ENCODE results near the gene MGRN1.
A peak's percentile ranks its signal among the peaks of the same experiment; 100 is the strongest.

Gene MGRN1

DNA sequence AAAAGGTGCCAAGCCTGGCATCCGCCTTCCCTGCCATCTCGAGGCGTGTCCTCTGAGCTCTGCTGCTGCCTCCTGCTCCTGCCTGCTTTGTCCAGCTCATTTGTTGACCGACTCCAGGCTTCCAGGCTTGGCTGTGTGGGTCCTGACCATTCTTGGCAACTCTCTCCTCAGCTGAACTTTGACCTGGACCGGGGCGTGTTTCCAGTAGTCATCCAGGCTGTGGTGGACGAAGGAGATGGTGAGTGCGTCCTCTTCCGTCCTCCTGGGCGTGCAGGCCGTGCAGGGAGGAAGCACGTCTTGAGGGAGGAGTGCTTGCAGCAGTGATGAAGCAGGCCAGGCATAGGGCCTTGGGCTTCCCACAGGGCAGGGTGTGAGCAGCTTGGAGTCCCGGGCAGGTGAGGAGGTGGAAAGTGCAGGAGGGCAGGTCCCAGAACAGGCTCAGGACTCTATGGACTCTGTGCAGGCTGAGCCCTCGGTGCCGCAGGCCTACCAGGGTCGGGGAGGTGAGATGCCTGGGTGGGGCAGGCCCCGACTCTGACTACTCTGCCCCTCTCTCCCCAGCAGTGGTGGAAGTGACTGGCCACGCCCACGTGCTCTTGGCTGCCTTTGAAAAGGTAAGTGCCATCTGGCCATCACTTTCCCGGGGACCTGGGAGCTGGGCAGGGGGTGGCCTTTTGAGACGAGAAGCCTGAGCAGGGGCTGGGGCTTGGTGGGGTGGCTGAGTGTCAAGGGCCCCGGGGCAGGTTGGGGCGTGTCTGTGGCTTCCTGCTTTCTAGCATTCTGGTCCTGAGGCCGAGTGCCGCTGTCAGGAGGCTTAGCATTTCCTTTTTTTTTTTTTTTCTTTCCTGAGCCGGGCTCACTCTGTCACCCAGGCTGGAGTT lies 40.2 kb downstream of the MGRN1 start:
- Histone ChIP-seq H3K27me3 (ENCODE audit: insufficient read depth, low read depth, severe bottlenecking) (no peaks in the 10 kb centered on the region), H3K36me3 (peaks cover 45% of the 10 kb centered on the region), H3K27ac (peak overlapping the region; percentile 45), H3K9me3 (ENCODE audit: severe bottlenecking) (no peaks in the 10 kb centered on the region), H3K4me3 (ENCODE audit: low read depth, low read length) (no peak overlapping the region)
- DNase-seq: peak; percentile 80
- no peak for TF ChIP-seq CTCF (IDR thresholded peaks at IDR 0.05; ENCODE audit: low read depth, low read length)

DNA sequence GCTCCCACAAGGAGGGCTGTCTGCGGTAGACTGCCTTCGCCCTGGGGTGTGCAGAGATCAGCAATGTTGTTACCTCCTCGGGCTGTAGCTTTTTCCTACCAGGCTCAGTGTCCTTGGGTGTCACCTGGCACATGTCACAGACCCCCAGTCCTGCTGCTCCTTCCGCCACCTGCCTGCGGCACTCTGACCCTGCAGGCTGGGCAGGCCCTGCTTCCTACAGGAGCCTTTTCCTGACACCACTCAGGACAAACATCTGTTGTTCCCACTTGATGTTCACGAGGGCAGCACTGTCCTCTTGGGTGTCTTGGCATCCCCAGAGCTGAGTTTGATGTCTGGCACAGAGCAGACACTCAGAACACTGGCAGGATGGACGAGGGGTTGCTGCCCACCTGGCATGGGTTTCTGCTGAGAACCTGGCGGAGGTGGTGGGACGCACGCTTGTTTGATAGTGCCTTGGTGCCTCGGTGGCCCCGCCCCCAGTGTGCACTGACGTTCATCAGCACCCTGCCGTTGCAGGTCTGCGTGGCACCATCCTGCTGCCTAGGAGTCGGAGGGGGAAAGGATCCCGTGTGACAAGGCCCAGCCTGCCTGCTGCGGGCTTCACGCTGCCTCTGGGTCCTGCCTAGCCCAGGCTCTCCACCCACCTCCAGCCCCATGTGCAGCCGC lies 42.0 kb downstream of the MGRN1 start:
- no peak overlapping the region; the same call in 1 of the 2 replicates for H3K27ac ChIP-seq
- no peak; the same call in 1 of the 2 replicates for TF ChIP-seq CTCF (IDR thresholded peaks at IDR 0.05; ENCODE audit: low read depth, low read length)
- H3K36me3 ChIP-seq: peaks cover 52% of the 10 kb centered on the region
- no peak for DNase-seq
- no peaks in the 10 kb centered on the region for H3K9me3 ChIP-seq (ENCODE audit: severe bottlenecking)
- no peak overlapping the region for H3K4me3 ChIP-seq (ENCODE audit: low read depth, low read length)
- H3K27me3 ChIP-seq (ENCODE audit: insufficient read depth, low read depth, severe bottlenecking): no peaks in the 10 kb centered on the region

DNA sequence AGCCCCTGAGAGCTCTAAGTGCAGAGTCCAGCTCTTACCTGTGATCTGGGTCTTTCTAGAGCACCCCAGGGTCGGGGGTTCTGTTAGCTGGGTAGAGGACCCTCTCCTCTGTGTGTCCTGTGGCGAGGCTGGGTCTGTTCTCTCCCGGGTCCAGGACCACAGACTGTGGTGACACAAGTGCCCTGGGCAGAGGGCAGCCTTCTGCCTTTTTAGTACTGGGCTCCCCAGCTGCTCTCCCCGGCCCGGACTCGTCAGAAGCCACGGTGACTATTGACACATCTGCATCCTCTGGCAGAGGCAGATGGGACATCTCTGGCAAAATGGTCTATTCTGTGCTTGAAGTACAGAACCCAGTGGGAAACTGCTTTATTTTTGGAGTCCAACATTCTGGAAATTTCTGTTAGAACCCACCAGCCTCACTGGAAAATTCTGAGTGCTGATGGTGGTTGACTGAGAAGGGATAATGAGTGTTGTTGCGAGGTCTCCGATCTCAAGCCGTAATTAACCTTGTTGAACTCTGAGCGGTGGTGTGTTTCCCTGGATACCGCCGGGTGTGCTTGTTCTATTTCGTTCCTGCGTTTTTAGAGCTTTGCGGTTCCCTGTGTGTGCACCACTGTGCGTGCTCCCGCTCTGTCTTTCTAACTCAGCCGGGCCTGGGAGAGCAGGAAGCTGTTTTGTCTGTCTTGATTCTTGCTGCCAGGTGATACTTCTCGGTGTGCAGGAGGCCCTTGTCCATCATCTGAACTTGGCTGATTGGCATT lies 42.8 kb downstream of the MGRN1 start:
- H3K4me3 ChIP-seq (ENCODE audit: low read depth, low read length): no peak overlapping the region
- H3K27ac ChIP-seq: no peak overlapping the region
- peaks cover 55% of the 10 kb centered on the region for H3K36me3 ChIP-seq

GRCh38 chr16:4668313-4668960 lies 43.8 kb downstream of the MGRN1 start:
- no peak for TF ChIP-seq CTCF (IDR thresholded peaks at IDR 0.05; ENCODE audit: low read depth, low read length)
- no peaks in the 10 kb centered on the region for H3K27me3 ChIP-seq (ENCODE audit: insufficient read depth, low read depth, severe bottlenecking)
- no peak for DNase-seq
- no peaks in the 10 kb centered on the region for H3K9me3 ChIP-seq (ENCODE audit: severe bottlenecking)
- H3K27ac ChIP-seq: no peak overlapping the region
- peaks cover 59% of the 10 kb centered on the region for H3K36me3 ChIP-seq
- H3K4me3 ChIP-seq (ENCODE audit: low read depth, low read length): no peak overlapping the region

More for the DNA sequence above, 42.8 kb downstream of the MGRN1 start:
- no peak for DNase-seq
- Histone ChIP-seq H3K27me3 (ENCODE audit: insufficient read depth, low read depth, severe bottlenecking) (no peaks in the 10 kb centered on the region), H3K9me3 (ENCODE audit: severe bottlenecking) (no peaks in the 10 kb centered on the region)
- no peak for TF ChIP-seq CTCF (IDR thresholded peaks at IDR 0.05; ENCODE audit: low read depth, low read length)

DNA sequence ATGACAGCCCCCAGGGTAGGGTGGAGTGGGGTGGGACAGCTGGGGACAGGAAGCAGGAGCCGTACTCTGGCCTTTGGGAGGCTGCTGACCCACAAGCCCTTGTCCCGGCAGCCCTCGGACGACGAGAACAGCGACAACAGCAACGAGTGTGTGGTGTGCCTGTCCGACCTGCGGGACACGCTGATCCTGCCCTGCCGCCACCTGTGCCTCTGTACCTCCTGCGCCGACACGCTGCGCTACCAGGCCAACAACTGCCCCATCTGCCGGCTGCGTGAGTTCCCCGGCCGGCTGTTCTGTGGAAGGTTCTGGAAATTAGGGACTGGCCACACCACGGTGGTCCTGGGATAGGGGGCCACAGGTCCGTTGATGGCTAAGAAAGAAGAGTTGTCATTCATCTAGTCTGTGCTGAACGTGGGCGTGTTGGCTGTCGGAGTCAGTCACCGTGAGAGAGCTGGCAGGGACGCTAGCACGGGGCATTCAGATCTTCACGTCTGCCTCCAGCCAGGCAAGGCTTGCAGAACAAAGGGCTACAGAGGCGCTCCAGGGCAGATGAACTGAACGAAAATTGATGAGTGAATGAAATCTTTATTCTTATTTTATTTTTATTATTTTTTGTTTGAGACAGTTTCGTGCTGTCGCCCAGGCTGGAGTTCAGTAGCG lies 48.9 kb downstream of the MGRN1 start:
- Histone ChIP-seq H3K27ac (no peak overlapping the region), H3K9me3 (ENCODE audit: severe bottlenecking) (no peaks in the 10 kb centered on the region), H3K4me3 (ENCODE audit: low read depth, low read length) (no peak overlapping the region), H3K36me3 (peaks cover 36% of the 10 kb centered on the region), H3K27me3 (ENCODE audit: insufficient read depth, low read depth, severe bottlenecking) (no peaks in the 10 kb centered on the region)
- DNase-seq: no peak
- TF ChIP-seq CTCF (IDR thresholded peaks at IDR 0.05; ENCODE audit: low read depth, low read length): no peak

Data from WERI-Rb-1 (cell line).